Neural cell (in vitro differentiated cells): Measurements from ENCODE around the gene ARF3. TPM values are rescaled to one million over a fixed set of nuclear protein-coding genes. Genes with fewer than 3 reads are reported as not detected.

Experiments
- H2AFZ ChIP-seq: fragments of 200-600, 300-800 bp; sonication (generic), shearing (Covaris generic); 2 replicates; pipeline ENCODE4 v1.6.0; 2014; ENCODE audit warnings: low read depth, mild to moderate bottlenecking, antibody characterized with exemption, low read length, moderate library complexity
- H3F3A ChIP-seq: fragments of 200-600 bp; shearing (Covaris generic); 2 replicates; pipeline ENCODE4 v1.6.1; 2016; ENCODE audit warnings: mild to moderate bottlenecking, moderate library complexity, mixed read lengths, antibody characterized with exemption, low read length; ENCODE audit not compliant: insufficient read depth, poor library complexity, severe bottlenecking
- H3K27ac ChIP-seq: fragments of 200-600, 300-800 bp; sonication (generic), shearing (Covaris generic); 2 replicates; pipeline ENCODE4 v1.5.1; 2014; ENCODE audit warnings: mild to moderate bottlenecking, low read length, moderate library complexity
- H3K27me3 ChIP-seq: fragments of 300-800, 200-600 bp; sonication (generic), shearing (Covaris generic); 2 replicates; pipeline ENCODE4 v1.6.0; 2014; ENCODE audit warnings: mild to moderate bottlenecking, low read depth, low read length, moderate library complexity; ENCODE audit not compliant: insufficient read depth
- H3K36me3 ChIP-seq: fragments of 300-800, 200-600 bp; sonication (generic), shearing (Covaris generic); 2 replicates; pipeline ENCODE4 v1.5.1; 2014; ENCODE audit warnings: mild to moderate bottlenecking, antibody characterized with exemption, low read length, moderate library complexity; ENCODE audit not compliant: insufficient read depth
- H3K4me2 ChIP-seq: fragments of 300-800, 200-600 bp; sonication (generic), shearing (Covaris generic); 2 replicates; pipeline ENCODE4 v1.6.0; 2014; ENCODE audit warnings: mild to moderate bottlenecking, low read length
- H3K4me3 ChIP-seq: fragments of 300-800, 200-600 bp; sonication (generic), shearing (Covaris generic); 2 replicates; pipeline ENCODE4 v1.5.1; 2014; ENCODE audit warnings: mild to moderate bottlenecking, low read length, moderate library complexity
- H3K79me2 ChIP-seq: fragments of 200-600 bp; shearing (Covaris generic); replicated peaks from 2 replicates; pipeline ENCODE4 v1.6.0; 2014; ENCODE audit warnings: mild to moderate bottlenecking, low read length, moderate library complexity; ENCODE audit not compliant: insufficient read depth
- H3K9ac ChIP-seq: fragments of 300-800, 200-600 bp; sonication (generic), shearing (Covaris generic); 2 replicates; pipeline ENCODE4 v1.6.1; 2016; ENCODE audit warnings: mild to moderate bottlenecking, low read length, mixed read lengths
- H3K9me2 ChIP-seq: fragments of 200-600 bp; shearing (Covaris generic); 2 replicates; pipeline ENCODE4 v1.6.1; 2016; ENCODE audit warnings: mild to moderate bottlenecking, low read length, mixed read lengths; ENCODE audit not compliant: insufficient read depth
- H3K9me3 ChIP-seq: fragments of 200-600, 300-800 bp; sonication (generic), shearing (Covaris generic); 2 replicates; pipeline ENCODE4 v1.6.1; 2016; ENCODE audit warnings: mild to moderate bottlenecking, mixed run types, low read length, moderate library complexity, mixed read lengths
- H4K20me1 ChIP-seq: fragments of 200-600 bp; shearing (Covaris generic); 2 replicates; pipeline ENCODE4 v1.6.1; 2016; ENCODE audit warnings: mild to moderate bottlenecking, mixed run types; ENCODE audit not compliant: insufficient read depth
- EP300 ChIP-seq: fragments of 450-650 bp; conservative IDR thresholded peaks from 2 replicates; pipeline ENCODE4 v1.6.1; 2014; ENCODE audit warnings: antibody characterized with exemption, mild to moderate bottlenecking, moderate library complexity; ENCODE audit not compliant: poor library complexity, severe bottlenecking
- EZH2 ChIP-seq: fragments of 200-600, 300-800 bp; shearing (Covaris generic), sonication (generic); IDR thresholded peaks from 2 replicates; pipeline ENCODE4 v1.6.1; 2014; ENCODE audit warnings: antibody characterized with exemption, low read length, borderline replicate concordance, mild to moderate bottlenecking; ENCODE audit not compliant: insufficient read depth, poor library complexity, severe bottlenecking
- MXI1 ChIP-seq: fragments of 450-650 bp; conservative IDR thresholded peaks from 2 replicates; pipeline ENCODE4 v1.6.1; 2014; ENCODE audit warnings: antibody characterized with exemption, mild to moderate bottlenecking; ENCODE audit not compliant: poor library complexity, severe bottlenecking
- POLR2AphosphoS5 ChIP-seq: IDR thresholded peaks from 2 replicates; pipeline ENCODE4 v1.6.1; 2012
- RAD21 ChIP-seq: fragments of 450-650 bp; conservative IDR thresholded peaks from 2 replicates; pipeline ENCODE4 v1.6.1; 2014; ENCODE audit warnings: antibody characterized with exemption, mild to moderate bottlenecking, moderate library complexity
- SMC3 ChIP-seq: fragments of 450-650 bp; conservative IDR thresholded peaks from 2 replicates; pipeline ENCODE4 v1.6.1; 2014; ENCODE audit warnings: antibody characterized with exemption, mild to moderate bottlenecking, moderate library complexity; ENCODE audit not compliant: poor library complexity
- TAF1 ChIP-seq: IDR thresholded peaks from 2 replicates; pipeline ENCODE4 v1.6.1; 2012; ENCODE audit warnings: low read depth
- polyA plus RNA-seq: library from polyadenylated mRNA; depleted of rRNA; stranded (reverse); fragments of >200 nt; gene quantifications from 2 replicates; pipeline ENCODE4 v1.2.3, GENCODE V29; 2014
- TF ChIP-seq, protein P1 (sequence below): fragments of 450-650 bp; IDR thresholded peaks from 2 replicates; pipeline ENCODE4 v1.5.1; 2014; ENCODE audit warnings: antibody characterized with exemption, mild to moderate bottlenecking, moderate library complexity; ENCODE audit not compliant: poor library complexity, severe bottlenecking
- TF ChIP-seq, protein P2 (sequence below): IDR thresholded peaks from 2 replicates; pipeline ENCODE4 v1.6.1; 2012; ENCODE audit warnings: borderline replicate concordance

ARF3 gene
- polyA plus RNA-seq, 1 donor from 2014 or later: 114 TPM

DNA sequence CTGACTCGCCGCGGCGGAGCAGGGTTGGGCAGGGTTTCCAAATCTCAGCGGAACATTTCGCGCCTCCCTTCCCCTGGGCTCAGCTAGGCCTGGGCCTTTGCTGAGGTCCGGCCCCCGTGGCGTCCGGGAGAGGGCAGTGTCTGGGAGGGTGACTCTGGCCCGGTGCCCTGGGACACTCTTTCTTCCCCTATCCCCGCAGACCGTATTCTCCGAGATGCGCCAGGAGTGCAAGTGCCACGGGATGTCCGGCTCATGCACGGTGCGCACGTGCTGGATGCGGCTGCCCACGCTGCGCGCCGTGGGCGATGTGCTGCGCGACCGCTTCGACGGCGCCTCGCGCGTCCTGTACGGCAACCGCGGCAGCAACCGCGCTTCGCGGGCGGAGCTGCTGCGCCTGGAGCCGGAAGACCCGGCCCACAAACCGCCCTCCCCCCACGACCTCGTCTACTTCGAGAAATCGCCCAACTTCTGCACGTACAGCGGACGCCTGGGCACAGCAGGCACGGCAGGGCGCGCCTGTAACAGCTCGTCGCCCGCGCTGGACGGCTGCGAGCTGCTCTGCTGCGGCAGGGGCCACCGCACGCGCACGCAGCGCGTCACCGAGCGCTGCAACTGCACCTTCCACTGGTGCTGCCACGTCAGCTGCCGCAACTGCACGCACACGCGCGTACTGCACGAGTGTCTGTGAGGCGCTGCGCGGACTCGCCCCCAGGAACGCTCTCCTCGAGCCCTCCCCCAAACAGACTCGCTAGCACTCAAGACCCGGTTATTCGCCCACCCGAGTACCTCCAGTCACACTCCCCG, 23.9 kb upstream of the ARF3 start:
- no peak overlapping the region for H2AFZ ChIP-seq
- no peaks in the 10 kb centered on the region for H3K36me3 ChIP-seq
- H3K9ac ChIP-seq: no peak overlapping the region
- no peak overlapping the region for H3K4me2 ChIP-seq
- H3K79me2 ChIP-seq: no peaks in the 10 kb centered on the region
- H3K27ac ChIP-seq: no peak overlapping the region
- H4K20me1 ChIP-seq: no peaks in the 10 kb centered on the region
- TF ChIP-seq, protein P1, sequence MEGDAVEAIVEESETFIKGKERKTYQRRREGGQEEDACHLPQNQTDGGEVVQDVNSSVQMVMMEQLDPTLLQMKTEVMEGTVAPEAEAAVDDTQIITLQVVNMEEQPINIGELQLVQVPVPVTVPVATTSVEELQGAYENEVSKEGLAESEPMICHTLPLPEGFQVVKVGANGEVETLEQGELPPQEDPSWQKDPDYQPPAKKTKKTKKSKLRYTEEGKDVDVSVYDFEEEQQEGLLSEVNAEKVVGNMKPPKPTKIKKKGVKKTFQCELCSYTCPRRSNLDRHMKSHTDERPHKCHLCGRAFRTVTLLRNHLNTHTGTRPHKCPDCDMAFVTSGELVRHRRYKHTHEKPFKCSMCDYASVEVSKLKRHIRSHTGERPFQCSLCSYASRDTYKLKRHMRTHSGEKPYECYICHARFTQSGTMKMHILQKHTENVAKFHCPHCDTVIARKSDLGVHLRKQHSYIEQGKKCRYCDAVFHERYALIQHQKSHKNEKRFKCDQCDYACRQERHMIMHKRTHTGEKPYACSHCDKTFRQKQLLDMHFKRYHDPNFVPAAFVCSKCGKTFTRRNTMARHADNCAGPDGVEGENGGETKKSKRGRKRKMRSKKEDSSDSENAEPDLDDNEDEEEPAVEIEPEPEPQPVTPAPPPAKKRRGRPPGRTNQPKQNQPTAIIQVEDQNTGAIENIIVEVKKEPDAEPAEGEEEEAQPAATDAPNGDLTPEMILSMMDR: peak; percentile 17
- TF ChIP-seq, protein P2, sequence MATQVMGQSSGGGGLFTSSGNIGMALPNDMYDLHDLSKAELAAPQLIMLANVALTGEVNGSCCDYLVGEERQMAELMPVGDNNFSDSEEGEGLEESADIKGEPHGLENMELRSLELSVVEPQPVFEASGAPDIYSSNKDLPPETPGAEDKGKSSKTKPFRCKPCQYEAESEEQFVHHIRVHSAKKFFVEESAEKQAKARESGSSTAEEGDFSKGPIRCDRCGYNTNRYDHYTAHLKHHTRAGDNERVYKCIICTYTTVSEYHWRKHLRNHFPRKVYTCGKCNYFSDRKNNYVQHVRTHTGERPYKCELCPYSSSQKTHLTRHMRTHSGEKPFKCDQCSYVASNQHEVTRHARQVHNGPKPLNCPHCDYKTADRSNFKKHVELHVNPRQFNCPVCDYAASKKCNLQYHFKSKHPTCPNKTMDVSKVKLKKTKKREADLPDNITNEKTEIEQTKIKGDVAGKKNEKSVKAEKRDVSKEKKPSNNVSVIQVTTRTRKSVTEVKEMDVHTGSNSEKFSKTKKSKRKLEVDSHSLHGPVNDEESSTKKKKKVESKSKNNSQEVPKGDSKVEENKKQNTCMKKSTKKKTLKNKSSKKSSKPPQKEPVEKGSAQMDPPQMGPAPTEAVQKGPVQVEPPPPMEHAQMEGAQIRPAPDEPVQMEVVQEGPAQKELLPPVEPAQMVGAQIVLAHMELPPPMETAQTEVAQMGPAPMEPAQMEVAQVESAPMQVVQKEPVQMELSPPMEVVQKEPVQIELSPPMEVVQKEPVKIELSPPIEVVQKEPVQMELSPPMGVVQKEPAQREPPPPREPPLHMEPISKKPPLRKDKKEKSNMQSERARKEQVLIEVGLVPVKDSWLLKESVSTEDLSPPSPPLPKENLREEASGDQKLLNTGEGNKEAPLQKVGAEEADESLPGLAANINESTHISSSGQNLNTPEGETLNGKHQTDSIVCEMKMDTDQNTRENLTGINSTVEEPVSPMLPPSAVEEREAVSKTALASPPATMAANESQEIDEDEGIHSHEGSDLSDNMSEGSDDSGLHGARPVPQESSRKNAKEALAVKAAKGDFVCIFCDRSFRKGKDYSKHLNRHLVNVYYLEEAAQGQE: no peak
- TF ChIP-seq EZH2: no peak
- peak; percentile 43 for TF ChIP-seq POLR2AphosphoS5
- no peak for TF ChIP-seq EP300
- no peak for TF ChIP-seq TAF1
- no peak for TF ChIP-seq RAD21
- TF ChIP-seq MXI1: peak; percentile 32
- TF ChIP-seq SMC3: no peak
- no peaks in the 10 kb centered on the region for H3K9me2 ChIP-seq
- no peaks in the 10 kb centered on the region for H3F3A ChIP-seq
- H3K27me3 ChIP-seq: peaks cover 99% of the 10 kb centered on the region
- H3K9me3 ChIP-seq: no peaks in the 10 kb centered on the region
- H3K4me3 ChIP-seq: peak overlapping the region; percentile 68

DNA sequence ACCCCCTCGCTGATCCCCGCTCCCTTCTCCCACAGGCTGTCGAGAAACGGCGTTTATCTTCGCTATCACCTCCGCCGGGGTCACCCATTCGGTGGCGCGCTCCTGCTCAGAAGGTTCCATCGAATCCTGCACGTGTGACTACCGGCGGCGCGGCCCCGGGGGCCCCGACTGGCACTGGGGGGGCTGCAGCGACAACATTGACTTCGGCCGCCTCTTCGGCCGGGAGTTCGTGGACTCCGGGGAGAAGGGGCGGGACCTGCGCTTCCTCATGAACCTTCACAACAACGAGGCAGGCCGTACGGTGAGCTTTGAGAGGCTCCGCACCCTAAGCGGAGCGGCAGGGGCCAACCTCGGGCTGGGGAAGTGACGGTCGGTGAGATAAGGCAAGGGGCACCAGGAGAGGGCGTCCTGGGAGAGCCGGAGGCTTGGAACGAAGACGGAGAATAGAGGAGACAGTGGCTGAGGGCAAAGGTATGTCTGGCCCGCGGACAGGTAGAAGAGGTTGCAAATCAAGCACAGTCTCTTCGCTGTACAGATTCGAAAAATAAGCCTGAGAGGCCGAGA, 23.2 kb upstream of the ARF3 start:
- TF ChIP-seq EP300 (no peak), EZH2 (peak; percentile 52), TAF1 (no peak), SMC3 (no peak)
- no peak overlapping the region for H3K4me2 ChIP-seq
- no peaks in the 10 kb centered on the region for H3K36me3 ChIP-seq
- H2AFZ ChIP-seq: no peak overlapping the region
- no peaks in the 10 kb centered on the region for H3K9me3 ChIP-seq
- peaks cover 99% of the 10 kb centered on the region for H3K27me3 ChIP-seq
- H3F3A ChIP-seq: no peaks in the 10 kb centered on the region
- H3K9me2 ChIP-seq: no peaks in the 10 kb centered on the region
- H3K9ac ChIP-seq: no peak overlapping the region
- no peaks in the 10 kb centered on the region for H3K79me2 ChIP-seq
- no peaks in the 10 kb centered on the region for H4K20me1 ChIP-seq
- no peak overlapping the region for H3K27ac ChIP-seq
- H3K4me3 ChIP-seq: peak overlapping the region; percentile 68
